ENCODE data around the gene TAX1BP3. TPM values are rescaled to one million over a fixed set of nuclear protein-coding genes. Genes with fewer than 3 reads are reported as not detected.

The TAX1BP3 gene
- total and polyA plus RNA-seq, 2 of the 4 experiments (the other 2 are of a cell fraction), result 146 to 176 TPM

- no peak overlapping the region for H4K5ac ChIP-seq (ENCODE audit: low read depth, low read length)
- no peak overlapping the region for H2AK9ac ChIP-seq (replicated peaks; ENCODE audit: low read depth, low read length, poor library complexity)
- no peak for DNase-seq
- no peaks in the 10 kb centered on the region for H3K4me1 ChIP-seq (ENCODE audit: control insufficient read depth, insufficient read depth, low read length)
- no peak overlapping the region for H3K4ac ChIP-seq (ENCODE audit: low read depth, low read length)
- no peak overlapping the region for H3K27ac ChIP-seq (ENCODE audit: insufficient read depth, low read length)
- CTCF ChIA-PET, result interaction anchor here (0.7 to 0.8 kb wide), 2 partner anchors 13 to 57 kb away, joined by 3 read pairs; no protein-coding TSS in a partner anchor
- H2AFZ ChIP-seq (replicated peaks; ENCODE audit: low read length, poor library complexity), result no peak overlapping the region
- H2BK5ac ChIP-seq (ENCODE audit: low read depth, low read length, poor library complexity, severe bottlenecking), result no peak overlapping the region
- H3K79me1 ChIP-seq (ENCODE audit: low read depth in 1 of 2, low read length in 2 of 2), result no peaks in the 10 kb centered on the region
- H2BK120ac ChIP-seq (ENCODE audit: low read depth, low read length), result no peak overlapping the region
- no peak overlapping the region for H3K56ac ChIP-seq (ENCODE audit: extremely low read depth, insufficient read depth, low read length)
- in situ Hi-C loops (cut with MboI; ENCODE audit: low sequenced_read_pairs), result no loop called here
- no peak overlapping the region for H3K23ac ChIP-seq (ENCODE audit: low read depth, low read length)
- H3K4me3 ChIP-seq (ENCODE audit: insufficient read depth, low read depth, low read length), result no peak overlapping the region
- POLR2A ChIA-PET (ENCODE audit: unreplicated experiment), result no interaction called here
- H3K9me3 ChIP-seq (ENCODE audit: control insufficient read depth, insufficient read depth, low read length), result no peaks in the 10 kb centered on the region
- no peak for ATAC-seq (ENCODE audit: low read depth)
- no peak overlapping the region for H2AK5ac ChIP-seq (ENCODE audit: low read depth, low read length)
- no TSS peak for BruUV-seq (replicated peaks)
- H4K8ac ChIP-seq (ENCODE audit: low read depth in 2 of 2, low read length in 2 of 2), result no peak overlapping the region
- H4K20me1 ChIP-seq (ENCODE audit: insufficient read depth, low read length), result no peaks in the 10 kb centered on the region
- H3K9me1 ChIP-seq (ENCODE audit: insufficient read depth, low read length), result no peaks in the 10 kb centered on the region
- no peak overlapping the region for H3K4me2 ChIP-seq (ENCODE audit: low read depth, low read length)
- H3K9ac ChIP-seq (ENCODE audit: low read depth, low read length), result no peak overlapping the region
- no peak for TF ChIP-seq FOS (IDR thresholded peaks at IDR 0.05; ENCODE audit: low read depth, low read length)
- TF ChIP-seq RFX5 (IDR thresholded peaks at IDR 0.05; ENCODE audit: low read depth, low read length), result no peak
- no peak for TF ChIP-seq MXI1 (IDR thresholded peaks at IDR 0.05; ENCODE audit: borderline replicate concordance, low read depth, low read length)
- no peak for TF ChIP-seq SMC3 (IDR thresholded peaks at IDR 0.05; ENCODE audit: low read depth, low read length)
- no peak for TF ChIP-seq NFE2L2 (IDR thresholded peaks at IDR 0.05; ENCODE audit: low read depth, low read length)
- no peak for TF ChIP-seq POLR2A (IDR thresholded peaks at IDR 0.05; ENCODE audit: low read depth, low read length)
- TF ChIP-seq ELK1 (IDR thresholded peaks at IDR 0.05; ENCODE audit: borderline replicate concordance, low read depth, low read length), result no peak
- H4K91ac ChIP-seq (ENCODE audit: insufficient read depth, low read depth, low read length), result no peak overlapping the region
- no peak overlapping the region for H3K18ac ChIP-seq (ENCODE audit: low read depth, low read length)
- dilution Hi-C loops (cut with HindIII; ENCODE audit: low sequenced_read_pairs, unreplicated experiment), result no loop called here
- WGBS, 2 experiments (ENCODE audit: extremely low coverage in 2 of 2, insufficient read length in 1 of 2), result 72% methylated on average over 3 of the region's 12 CpGs; no CpG with 5 or more reads in 1 of the 2 experiments
- H2BK15ac ChIP-seq (ENCODE audit: low read depth, low read length), result no peak overlapping the region
- peaks cover 11% of the 10 kb centered on the region for H3K27me3 ChIP-seq (ENCODE audit: control insufficient read depth, insufficient read depth, low read length)
- H3K14ac ChIP-seq (replicated peaks; ENCODE audit: low read depth, low read length), result no peak overlapping the region
- H3K36me3 ChIP-seq (ENCODE audit: control insufficient read depth, insufficient read depth, low read length), result no peaks in the 10 kb centered on the region
- H2BK20ac ChIP-seq (ENCODE audit: low read depth, low read length), result no peak overlapping the region
- intact Hi-C loops (cut with micrococcal nuclease), result loop anchor here (5.0 kb wide), 1 partner anchor 40 kb away; the partner anchor contains the start of gene HASPIN
These were observed 13.7 kb upstream of the TAX1BP3 start for GRCh38 chr17:3682033-3682432.

All from IMR-90 (cell line).